HG03565 (cell line): ENCODE measurements around the gene SDHA.
"Not testable (repeated sequence)": the region's sequence is repeated elsewhere in the genome, so short reads cannot be mapped to it uniquely, and the experiment has no call there.

ENCODE experiments used
- ATAC-seq: cut with Tn5 transposase; IDR thresholded peaks from one replicate; pipeline ENCODE4 v1.9.1; 2021; ENCODE audit warnings: mild to moderate bottlenecking, moderate library complexity; ENCODE audit not compliant: unreplicated experiment

The SDHA gene

GRCh38 chr5:296954-297353 lies 78.8 kb downstream of the SDHA start:
- not testable (repeated sequence) for ATAC-seq

- ATAC-seq: not testable (repeated sequence)
Measured at GRCh38 chr5:297448-297847, 79.3 kb downstream of the SDHA start.

- not testable (repeated sequence) for ATAC-seq
Measured at GRCh38 chr5:297991-298736, 80.0 kb downstream of the SDHA start.

GRCh38 chr5:298737-299125 lies 80.6 kb downstream of the SDHA start:
- no peak for ATAC-seq

- not testable (repeated sequence) for ATAC-seq
Measured at GRCh38 chr5:299921-300320, 81.8 kb downstream of the SDHA start.

- not testable (repeated sequence) for ATAC-seq
Measured at GRCh38 chr5:300691-301435, 82.7 kb downstream of the SDHA start.

GRCh38 chr5:302416-302815 lies 84.3 kb downstream of the SDHA start:
- ATAC-seq: not testable (repeated sequence)

GRCh38 chr5:302966-303365 lies 84.8 kb downstream of the SDHA start:
- ATAC-seq: no peak

GRCh38 chr5:303741-304140 lies 85.6 kb downstream of the SDHA start:
- not testable (repeated sequence) for ATAC-seq

GRCh38 chr5:305050-305449 lies 86.9 kb downstream of the SDHA start:
- ATAC-seq: no peak

GRCh38 chr5:305459-305858 lies 87.3 kb downstream of the SDHA start:
- no peak for ATAC-seq

GRCh38 chr5:306011-306805 lies 88.1 kb downstream of the SDHA start:
- ATAC-seq: no peak
